Neuronal stem cell (in vitro differentiated cells): Measurements from ENCODE around the gene PCP4. TPM values are rescaled to one million over a fixed set of nuclear protein-coding genes. Genes with fewer than 3 reads are reported as not detected.
A peak's percentile ranks its signal among the peaks of the same experiment; 100 is the strongest.

Source experiments
- DNase-seq: peaks from one replicate; pipeline ENCODE4 v3.0.0-alpha.2; 2013; ENCODE audit warnings: low spot score
- H2AFZ ChIP-seq: one replicate; pipeline ENCODE4 v1.6.1; 2013; ENCODE audit warnings: mild to moderate bottlenecking, low read length, inconsistent platforms
- H2AK5ac ChIP-seq: 2 replicates; pipeline ENCODE4 v1.6.1; 2013; ENCODE audit warnings: low read depth, mild to moderate bottlenecking, inconsistent platforms, low read length, moderate library complexity, mixed read lengths
- H2BK120ac ChIP-seq: 2 replicates; pipeline ENCODE4 v1.6.1; 2013; ENCODE audit warnings: low read depth, mild to moderate bottlenecking, inconsistent platforms, low read length, moderate library complexity, mixed read lengths
- H2BK12ac ChIP-seq: one replicate; pipeline ENCODE4 v1.6.1; 2013; ENCODE audit warnings: low read length, inconsistent platforms
- H2BK15ac ChIP-seq: 2 replicates; pipeline ENCODE4 v1.6.1; 2013; ENCODE audit warnings: mild to moderate bottlenecking, low read length, inconsistent platforms, mixed read lengths
- H2BK5ac ChIP-seq: one replicate; pipeline ENCODE4 v1.6.1; 2013; ENCODE audit warnings: inconsistent platforms, mild to moderate bottlenecking, low read length, moderate library complexity
- H3K14ac ChIP-seq: one replicate; pipeline ENCODE4 v1.6.1; 2013; ENCODE audit warnings: low read length, inconsistent platforms
- H3K18ac ChIP-seq: 2 replicates; pipeline ENCODE4 v1.6.1; 2013; ENCODE audit warnings: low read length, inconsistent platforms
- H3K23ac ChIP-seq: 2 replicates; pipeline ENCODE4 v1.6.1; 2013; ENCODE audit warnings: low read depth, mild to moderate bottlenecking, mixed read lengths, low read length, inconsistent platforms; ENCODE audit not compliant: poor library complexity
- H3K27ac ChIP-seq: replicated peaks from 3 replicates; pipeline ENCODE4 v1.5.1; 2013; ENCODE audit warnings: low read length, inconsistent platforms
- H3K27me3 ChIP-seq, 3 experiments: 2 replicates each; pipeline ENCODE4 v1.6.1; 2013; ENCODE audit warnings: low read length in 3 of 3, mild to moderate bottlenecking in 2 of 3, inconsistent platforms in 1 of 3, low read depth in 1 of 3, mixed read lengths in 1 of 3, moderate library complexity in 1 of 3; ENCODE audit not compliant: control insufficient read depth in 3 of 3, insufficient read depth in 3 of 3
- H3K36me3 ChIP-seq, 2 donors: replicated peaks in 1 of 2; 2 replicates each; pipeline ENCODE4 v1.6.1; 2013; ENCODE audit warnings: low read length in 2 of 2; ENCODE audit not compliant: control insufficient read depth in 2 of 2, insufficient read depth in 2 of 2
- H3K4ac ChIP-seq: 2 replicates; pipeline ENCODE4 v1.6.1; 2013; ENCODE audit warnings: inconsistent platforms, mild to moderate bottlenecking, low read length, moderate library complexity
- H3K4me1 ChIP-seq, 2 donors: 1 replicate in 1 of 2; 2 replicates in 1 of 2; pipeline ENCODE4 v1.6.1; 2013; ENCODE audit warnings: low read length in 2 of 2, low read depth in 1 of 2; ENCODE audit not compliant: control insufficient read depth in 2 of 2, insufficient read depth in 1 of 2
- H3K4me2 ChIP-seq: one replicate; pipeline ENCODE4 v1.6.1; 2013; ENCODE audit warnings: mild to moderate bottlenecking, low read length, inconsistent platforms; ENCODE audit not compliant: insufficient read depth, poor library complexity, severe bottlenecking
- H3K4me3 ChIP-seq, 2 donors: 2 replicates each; pipeline ENCODE4 v1.5.1; 2013; ENCODE audit warnings: low read length in 2 of 2, mild to moderate bottlenecking in 2 of 2, inconsistent platforms in 1 of 2, moderate library complexity in 1 of 2
- H3K79me1 ChIP-seq: one replicate; pipeline ENCODE4 v1.6.1; 2013; ENCODE audit warnings: low read depth, mild to moderate bottlenecking, inconsistent platforms, low read length, moderate library complexity
- H3K9ac ChIP-seq: one replicate; pipeline ENCODE4 v1.6.1; 2013; ENCODE audit warnings: mild to moderate bottlenecking, low read depth, low read length, inconsistent platforms; ENCODE audit not compliant: poor library complexity
- H3K9me3 ChIP-seq, 2 donors: replicated peaks in 1 of 2; 2 replicates each; pipeline versions ENCODE3 to v1.6.1; 2013; ENCODE audit warnings: low read length in 2 of 2, mild to moderate bottlenecking in 2 of 2, inconsistent platforms in 1 of 2, low read depth in 1 of 2, mixed read lengths in 1 of 2, moderate library complexity in 1 of 2; ENCODE audit not compliant: control insufficient read depth in 2 of 2, insufficient read depth in 1 of 2
- H4K8ac ChIP-seq: one replicate; pipeline ENCODE4 v1.6.1; 2013; ENCODE audit warnings: low read depth, mild to moderate bottlenecking, inconsistent platforms, low read length, moderate library complexity
- H4K91ac ChIP-seq: one replicate; pipeline ENCODE4 v1.6.1; 2013; ENCODE audit warnings: low read length, low read depth, mild to moderate bottlenecking, inconsistent platforms; ENCODE audit not compliant: poor library complexity
- WGBS, 2 donors: extraction: QIAGEN DNeasy Blood & Tissue Kit; methylation state at CpG; one replicate each; pipeline ENCODE4 v1.1.7; 2013; ENCODE audit warnings: missing lambda C conversion rate in 2 of 2, mixed read lengths in 1 of 2; ENCODE audit not compliant: insufficient read length in 2 of 2, insufficient replicate concordance in 1 of 2; ENCODE audit errors: extremely low coverage in 2 of 2; 5-methylcytosine and 5-hydroxymethylcytosine counted together
- polyA plus RNA-seq, 2 experiments: library from polyadenylated mRNA; stranded (reverse); fragments of 200-250 nt; gene quantifications; one replicate each; pipeline ENCODE4 v1.2.3, GENCODE V29; 2013

The PCP4 gene
- 16.7 TPM for polyA plus RNA-seq (2013, experiment 1 of 2)
- polyA plus RNA-seq (2013, experiment 2 of 2) = 16.6 TPM

DNA sequence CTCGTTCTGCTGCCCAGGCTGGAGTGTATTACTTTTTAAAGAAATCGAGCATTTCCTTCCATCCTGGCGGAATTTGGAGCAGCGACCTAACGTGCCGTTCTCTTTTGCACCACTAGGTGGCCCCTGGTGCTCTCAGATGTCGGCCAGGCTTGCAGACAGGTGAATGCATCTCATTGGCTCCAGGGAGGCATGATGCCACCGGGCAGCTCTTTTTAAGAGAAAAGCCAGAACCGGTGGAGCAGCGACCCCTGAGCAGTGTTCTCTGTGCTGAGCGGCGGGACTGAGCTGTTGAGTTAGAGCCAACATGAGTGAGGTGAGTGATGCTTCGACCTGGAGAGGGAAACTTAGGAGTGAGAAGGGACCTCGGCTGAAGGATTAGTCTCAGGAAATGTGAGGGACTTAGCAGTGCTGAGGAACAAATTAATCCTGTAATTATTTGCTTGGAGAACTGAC lies at the start of gene PCP4:
Gene PCP4 (plus strand): TSS at position 241 of the 453 bp plus-strand sequence. CDS start 64 bp downstream, at position 305.
- no CpG with 5 or more reads among the region's 14 CpGs for WGBS, 2 donors
- DNase-seq = peak; percentile 82
- H3K9me3 ChIP-seq = no peaks in the 10 kb centered on the region

GRCh38 chr21:39818557-39818956 lies 48.7 kb upstream of the PCP4 start:
- Histone ChIP-seq H3K27ac (no peak overlapping the region), H3K36me3 (no peaks in the 10 kb centered on the region), H3K18ac (no peak overlapping the region), H4K91ac (no peak overlapping the region), H3K9ac (no peak overlapping the region), H3K27me3 (no peaks in the 10 kb centered on the region), H2BK15ac (no peak overlapping the region), H3K4me1 (no peaks in the 10 kb centered on the region), H2BK5ac (no peak overlapping the region), H3K23ac (no peak overlapping the region), H4K8ac (no peak overlapping the region), H3K79me1 (no peaks in the 10 kb centered on the region), H3K4ac (no peak overlapping the region), H2AK5ac (no peak overlapping the region), H2AFZ (no peak overlapping the region), H3K4me2 (no peak overlapping the region), H3K14ac (no peak overlapping the region), H2BK120ac (no peak overlapping the region), H3K9me3 (no peaks in the 10 kb centered on the region), H3K4me3 (no peak overlapping the region), H2BK12ac (no peak overlapping the region)
- DNase-seq = no peak
- no CpG with 5 or more reads among the region's 2 CpGs for WGBS, 2 donors

More for the DNA sequence above, at the start of gene PCP4:
- Histone ChIP-seq H3K9ac (no peak within 1 kb of the TSS), H2AFZ (no peak within 1 kb of the TSS), H4K8ac (peak within 1 kb of the TSS; percentile 57), H2BK5ac (peak within 1 kb of the TSS; percentile 47), H2BK12ac (peak within 1 kb of the TSS; percentile 65), H3K79me1 (no peaks in the 10 kb centered on the region), H3K14ac (no peak within 1 kb of the TSS), H3K4me1 (peaks cover 0 to 4% of the 10 kb centered on the region in 2 donors), H2BK120ac (peak within 1 kb of the TSS; percentile 51), H3K18ac (peak within 1 kb of the TSS; percentile 34), H3K4me3 (peak within 1 kb of the TSS in 1 of 2 donors; percentile 59), H3K27ac (no peak within 1 kb of the TSS), H3K4me2 (no peak within 1 kb of the TSS), H2AK5ac (peak within 1 kb of the TSS; percentile 58), H3K23ac (no peak within 1 kb of the TSS), H4K91ac (no peak within 1 kb of the TSS), H3K27me3 (peaks cover 0 to 7% (median 0%) of the 10 kb centered on the region in 3 experiments), H2BK15ac (peak within 1 kb of the TSS; percentile 84), H3K36me3 (no peaks in the 10 kb centered on the region), H3K4ac (no peak within 1 kb of the TSS)

DNA sequence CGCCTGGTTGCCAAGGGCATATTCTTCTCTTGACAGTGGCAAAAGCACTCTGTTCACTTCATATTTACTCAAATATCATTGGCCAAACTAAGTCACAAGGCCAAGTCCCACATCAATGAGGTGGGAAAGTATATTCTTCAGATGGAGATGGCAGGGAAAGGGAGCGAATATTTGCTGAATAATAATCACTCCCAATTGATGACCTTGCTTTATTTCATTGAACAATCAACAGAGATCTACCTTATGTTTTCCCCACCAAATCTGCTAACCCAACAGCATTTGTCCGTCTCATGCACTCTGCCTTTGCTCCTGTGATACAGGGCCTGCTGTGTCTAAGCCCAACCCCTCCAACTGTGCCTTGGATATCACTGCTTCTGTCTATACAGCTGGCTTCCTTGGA lies 45.2 kb upstream of the PCP4 start:
- H3K4me3 ChIP-seq = no peak overlapping the region
- no peaks in the 10 kb centered on the region for H3K4me1 ChIP-seq
- H3K4me2 ChIP-seq = no peak overlapping the region
- H3K4ac ChIP-seq = no peak overlapping the region
- H4K91ac ChIP-seq = no peak overlapping the region
- no peak overlapping the region for H4K8ac ChIP-seq
- H2BK5ac ChIP-seq = no peak overlapping the region
- H3K79me1 ChIP-seq = no peaks in the 10 kb centered on the region
- no peaks in the 10 kb centered on the region for H3K36me3 ChIP-seq
- H3K9ac ChIP-seq = no peak overlapping the region
- no peak overlapping the region for H2BK15ac ChIP-seq
- no peak overlapping the region for H2BK12ac ChIP-seq
- H2BK120ac ChIP-seq = no peak overlapping the region
- H3K9me3 ChIP-seq = no peaks in the 10 kb centered on the region
- H2AFZ ChIP-seq = no peak overlapping the region
- no peak overlapping the region for H3K14ac ChIP-seq
- no CpG with 5 or more reads among the region's 3 CpGs for WGBS, 2 donors
- DNase-seq = no peak
- no peak overlapping the region for H3K23ac ChIP-seq
- H3K18ac ChIP-seq = no peak overlapping the region
- no peak overlapping the region for H3K27ac ChIP-seq
- no peak overlapping the region for H2AK5ac ChIP-seq
- H3K27me3 ChIP-seq = no peaks in the 10 kb centered on the region

- no peak for DNase-seq
- H3K9me3 ChIP-seq = no peaks in the 10 kb centered on the region
Measured at GRCh38 chr21:39825250-39825649, 42.0 kb upstream of the PCP4 start.

More at GRCh38 chr21:39825250-39825649, 42.0 kb upstream of the PCP4 start:
- Histone ChIP-seq H2BK15ac (no peak overlapping the region), H3K4ac (no peak overlapping the region), H3K79me1 (no peaks in the 10 kb centered on the region), H3K27ac (no peak overlapping the region), H2AK5ac (no peak overlapping the region), H3K9ac (no peak overlapping the region), H4K91ac (no peak overlapping the region), H3K14ac (no peak overlapping the region), H2AFZ (no peak overlapping the region), H2BK120ac (no peak overlapping the region), H3K4me3 (no peak overlapping the region), H3K23ac (no peak overlapping the region), H4K8ac (no peak overlapping the region), H3K36me3 (no peaks in the 10 kb centered on the region), H3K4me2 (no peak overlapping the region), H2BK12ac (no peak overlapping the region), H2BK5ac (no peak overlapping the region), H3K4me1 (no peaks in the 10 kb centered on the region), H3K27me3 (no peaks in the 10 kb centered on the region), H3K18ac (no peak overlapping the region)
- no CpG with 5 or more reads among the region's 1 CpG for WGBS, 2 donors
